H9 (cell line): ENCODE results near the gene FHOD3. TPM values are rescaled to one million over a fixed set of nuclear protein-coding genes. Genes with fewer than 3 reads are reported as not detected.
"Not testable (repeated sequence)": the region's sequence is repeated elsewhere in the genome, so short reads cannot be mapped to it uniquely, and the experiment has no call there.

ENCODE experiments used
- DNase-seq: peaks from one replicate; pipeline ENCODE4 v3.0.0-alpha.2; 2017
- H2AFZ ChIP-seq: one replicate; pipeline ENCODE4 v1.6.1; 2013; ENCODE audit warnings: mild to moderate bottlenecking, low read length, control low read depth, moderate library complexity
- H2AK5ac ChIP-seq: 2 replicates; pipeline ENCODE4 v1.6.1; 2013; ENCODE audit warnings: low read length, control low read depth, mixed read lengths; ENCODE audit not compliant: insufficient read length
- H2BK120ac ChIP-seq: one replicate; pipeline ENCODE4 v1.6.1; 2013; ENCODE audit warnings: low read depth, mild to moderate bottlenecking, low read length, control low read depth, inconsistent platforms; ENCODE audit not compliant: poor library complexity, severe bottlenecking
- H2BK12ac ChIP-seq: 2 replicates; pipeline ENCODE4 v1.6.1; 2013; ENCODE audit warnings: low read length, control low read depth, mixed read lengths, low read depth; ENCODE audit not compliant: insufficient read length
- H2BK15ac ChIP-seq: 2 replicates; pipeline ENCODE4 v1.6.1; 2013; ENCODE audit warnings: low read depth, low read length, control low read depth
- H2BK20ac ChIP-seq: one replicate; pipeline ENCODE4 v1.6.1; 2013; ENCODE audit warnings: low read depth, mild to moderate bottlenecking, low read length, control low read depth, inconsistent platforms; ENCODE audit not compliant: poor library complexity, severe bottlenecking
- H2BK5ac ChIP-seq: 2 replicates; pipeline ENCODE4 v1.6.1; 2013; ENCODE audit warnings: low read length, control low read depth, mixed read lengths; ENCODE audit not compliant: insufficient read length
- H3K14ac ChIP-seq: 2 replicates; pipeline ENCODE4 v1.6.1; 2013; ENCODE audit warnings: low read length, control low read depth; ENCODE audit not compliant: insufficient read depth
- H3K18ac ChIP-seq: 2 replicates; pipeline ENCODE4 v1.6.1; 2013; ENCODE audit warnings: low read depth, mild to moderate bottlenecking, mixed read lengths, low read length, control low read depth; ENCODE audit not compliant: insufficient read length
- H3K23ac ChIP-seq: 2 replicates; pipeline ENCODE4 v1.6.1; 2013; ENCODE audit warnings: low read length, control low read depth, mixed read lengths, low read depth; ENCODE audit not compliant: insufficient read length
- H3K23me2 ChIP-seq: 2 replicates; pipeline ENCODE4 v1.6.1; 2013; ENCODE audit warnings: low read depth, mild to moderate bottlenecking, mixed read lengths, low read length, control low read depth; ENCODE audit not compliant: insufficient read length, poor library complexity, severe bottlenecking
- H3K27ac ChIP-seq: 2 replicates; pipeline ENCODE4 v1.5.1; 2013; ENCODE audit warnings: low read length, control low read depth, mixed read lengths, low read depth; ENCODE audit not compliant: insufficient read length
- H3K27me3 ChIP-seq: 2 replicates; pipeline ENCODE4 v1.6.1; 2013; ENCODE audit warnings: low read length, control low read depth, inconsistent platforms; ENCODE audit not compliant: insufficient read depth
- H3K4ac ChIP-seq: 2 replicates; pipeline ENCODE4 v1.6.1; 2013; ENCODE audit warnings: low read depth, mild to moderate bottlenecking, control low read depth, inconsistent platforms, low read length, moderate library complexity
- H3K4me1 ChIP-seq: 2 replicates; pipeline ENCODE4 v1.6.1; 2013; ENCODE audit warnings: low read length, control low read depth, inconsistent platforms; ENCODE audit not compliant: insufficient read depth
- H3K4me2 ChIP-seq: 2 replicates; pipeline ENCODE4 v1.6.1; 2013; ENCODE audit warnings: low read length, control low read depth, mixed read lengths; ENCODE audit not compliant: insufficient read length, insufficient read depth
- H3K56ac ChIP-seq: 2 replicates; pipeline ENCODE4 v1.6.1; 2013; ENCODE audit warnings: low read depth, mild to moderate bottlenecking, mixed read lengths, low read length, control low read depth; ENCODE audit not compliant: insufficient read length
- H3K79me1 ChIP-seq: 2 replicates; pipeline ENCODE4 v1.6.1; 2013; ENCODE audit warnings: low read depth, mild to moderate bottlenecking, moderate library complexity, low read length, control low read depth, inconsistent platforms; ENCODE audit not compliant: insufficient read depth, poor library complexity, severe bottlenecking
- H3K79me2 ChIP-seq: 2 replicates; pipeline ENCODE4 v1.6.1; 2013; ENCODE audit warnings: low read length, control low read depth, inconsistent platforms; ENCODE audit not compliant: insufficient read depth
- H3K9ac ChIP-seq: 2 replicates; pipeline ENCODE4 v1.6.1; 2013; ENCODE audit warnings: low read length, control low read depth, mixed read lengths; ENCODE audit not compliant: insufficient read length; ENCODE audit errors: extremely low read depth
- H3K9me3 ChIP-seq: one replicate; pipeline ENCODE4 v1.6.1; 2013; ENCODE audit warnings: low read depth, low read length, inconsistent platforms; ENCODE audit not compliant: control insufficient read depth
- H3T11ph ChIP-seq: one replicate; pipeline ENCODE4 v1.6.1; 2013; ENCODE audit warnings: mild to moderate bottlenecking, low read length, control low read depth, inconsistent platforms
- H4K20me1 ChIP-seq: one replicate; pipeline ENCODE4 v1.6.1; 2013; ENCODE audit not compliant: control insufficient read depth, insufficient read length, insufficient read depth
- H4K5ac ChIP-seq: 2 replicates; pipeline ENCODE4 v1.6.1; 2013; ENCODE audit warnings: low read depth, mild to moderate bottlenecking, mixed read lengths, low read length, control low read depth; ENCODE audit not compliant: insufficient read length
- H4K8ac ChIP-seq: replicated peaks from 2 replicates; pipeline ENCODE4 v1.6.1; 2013; ENCODE audit warnings: low read length, control low read depth, mixed read lengths, low read depth; ENCODE audit not compliant: insufficient read length
- H4K91ac ChIP-seq: 2 replicates; pipeline ENCODE4 v1.6.1; 2013; ENCODE audit warnings: low read depth, mild to moderate bottlenecking, moderate library complexity, mixed read lengths, low read length, control low read depth; ENCODE audit not compliant: insufficient read length
- H3K27ac Mint-ChIP-seq, 3 experiments: 2 replicates in 2 of 3; 3 replicates in 1 of 3; pipeline ENCODE4 v1.8.0; 2020 to 2021; ENCODE audit warnings: mixed read lengths in 3 of 3, mild to moderate bottlenecking in 1 of 3, moderate library complexity in 1 of 3
- H3K27me3 Mint-ChIP-seq: 2 replicates; pipeline ENCODE4 v1.8.0; 2021; ENCODE audit warnings: low read depth, mild to moderate bottlenecking, moderate library complexity, mixed read lengths
- H3K36me3 Mint-ChIP-seq, 3 experiments: 2 replicates in 2 of 3; 3 replicates in 1 of 3; pipeline ENCODE4 v1.8.0; 2020 to 2021; ENCODE audit warnings: low read depth in 3 of 3, mixed read lengths in 3 of 3; ENCODE audit not compliant: insufficient read depth in 1 of 3
- H3K4me1 Mint-ChIP-seq, 2 experiments: 2 replicates each; pipeline ENCODE4 v1.8.0; 2020; ENCODE audit warnings: mixed read lengths in 2 of 2
- H3K4me3 Mint-ChIP-seq, 2 experiments: 2 replicates in 1 of 2; 3 replicates in 1 of 2; pipeline ENCODE4 v1.8.0; 2020 to 2021; ENCODE audit warnings: mild to moderate bottlenecking in 2 of 2, mixed read lengths in 2 of 2, moderate library complexity in 1 of 2
- H3K9me3 Mint-ChIP-seq, 2 experiments: 2 replicates in 1 of 2; 3 replicates in 1 of 2; pipeline ENCODE4 v1.8.0; 2020; ENCODE audit warnings: mild to moderate bottlenecking in 2 of 2, mixed read lengths in 2 of 2, moderate library complexity in 1 of 2
- WGBS: extraction: QIAGEN DNeasy Blood & Tissue Kit; methylation state at CpG from one replicate; pipeline ENCODE4 v1.1.7; 2013; ENCODE audit warnings: missing lambda C conversion rate, low lambda C conversion rate, mixed read lengths; ENCODE audit not compliant: insufficient read length; ENCODE audit errors: extremely low coverage; 5-methylcytosine and 5-hydroxymethylcytosine counted together
- total RNA-seq: library from RNA; stranded (reverse); gene quantifications from 2 replicates; pipeline ENCODE4 v1.2.1, GENCODE V29; 2021
- TF ChIP-seq, protein P1 (sequence below): fragments of 200-600 bp; sonication (generic); conservative IDR thresholded peaks from 3 replicates; pipeline ENCODE4 v1.8.0; 2021; ENCODE audit warnings: antibody characterized with exemption, mild to moderate bottlenecking

FHOD3 gene
- total RNA-seq, 1 experiment from 2014 or later = 8.0 TPM

- no CpG with 5 or more reads among the region's 1 CpG for WGBS
- H3K56ac ChIP-seq = no peak overlapping the region
- H3K18ac ChIP-seq = no peak overlapping the region
- no peak overlapping the region for H3K14ac ChIP-seq
- Mint-ChIP-seq H3K36me3 (no peaks in the 10 kb centered on the region; a peak in 1 of 7 replicates), H3K4me1 (peaks cover 53 to 57% of the 10 kb centered on the region in 2 experiments), H3K27me3 (no peaks in the 10 kb centered on the region), H3K9me3 (no peaks in the 10 kb centered on the region), H3K4me3 (no peak overlapping the region), H3K27ac (peak overlapping the region in 1 of 3 experiments; percentile 22; a peak in 1 of 7 replicates)
- no peak overlapping the region for H2BK120ac ChIP-seq
- H4K8ac ChIP-seq = no peak overlapping the region
- no peaks in the 10 kb centered on the region for H3K23me2 ChIP-seq
- peaks cover 16% of the 10 kb centered on the region for H3K4me1 ChIP-seq
- H4K91ac ChIP-seq = no peak overlapping the region
- H3K23ac ChIP-seq = no peak overlapping the region
- H3K79me2 ChIP-seq = no peaks in the 10 kb centered on the region
- TF ChIP-seq, protein P1, sequence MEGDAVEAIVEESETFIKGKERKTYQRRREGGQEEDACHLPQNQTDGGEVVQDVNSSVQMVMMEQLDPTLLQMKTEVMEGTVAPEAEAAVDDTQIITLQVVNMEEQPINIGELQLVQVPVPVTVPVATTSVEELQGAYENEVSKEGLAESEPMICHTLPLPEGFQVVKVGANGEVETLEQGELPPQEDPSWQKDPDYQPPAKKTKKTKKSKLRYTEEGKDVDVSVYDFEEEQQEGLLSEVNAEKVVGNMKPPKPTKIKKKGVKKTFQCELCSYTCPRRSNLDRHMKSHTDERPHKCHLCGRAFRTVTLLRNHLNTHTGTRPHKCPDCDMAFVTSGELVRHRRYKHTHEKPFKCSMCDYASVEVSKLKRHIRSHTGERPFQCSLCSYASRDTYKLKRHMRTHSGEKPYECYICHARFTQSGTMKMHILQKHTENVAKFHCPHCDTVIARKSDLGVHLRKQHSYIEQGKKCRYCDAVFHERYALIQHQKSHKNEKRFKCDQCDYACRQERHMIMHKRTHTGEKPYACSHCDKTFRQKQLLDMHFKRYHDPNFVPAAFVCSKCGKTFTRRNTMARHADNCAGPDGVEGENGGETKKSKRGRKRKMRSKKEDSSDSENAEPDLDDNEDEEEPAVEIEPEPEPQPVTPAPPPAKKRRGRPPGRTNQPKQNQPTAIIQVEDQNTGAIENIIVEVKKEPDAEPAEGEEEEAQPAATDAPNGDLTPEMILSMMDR = no peak
- no peak overlapping the region for H2BK15ac ChIP-seq
- H2AK5ac ChIP-seq = no peak overlapping the region
- H3K27ac ChIP-seq = no peak overlapping the region
- no peak overlapping the region for H3K9ac ChIP-seq
- H4K20me1 ChIP-seq = no peaks in the 10 kb centered on the region
- H2BK5ac ChIP-seq = no peak overlapping the region
- no peak overlapping the region for H3K4me2 ChIP-seq
- no peak overlapping the region for H2BK20ac ChIP-seq
- no peaks in the 10 kb centered on the region for H3K27me3 ChIP-seq
- no peak overlapping the region for H4K5ac ChIP-seq
- no peaks in the 10 kb centered on the region for H3K79me1 ChIP-seq
- no peak overlapping the region for H2BK12ac ChIP-seq
- no peak overlapping the region for H3K4ac ChIP-seq
- H2AFZ ChIP-seq = no peak overlapping the region
- no peak overlapping the region for H3T11ph ChIP-seq
- no peak for DNase-seq
- no peaks in the 10 kb centered on the region for H3K9me3 ChIP-seq
These were observed 164.1 kb downstream of the FHOD3 start for GRCh38 chr18:36461551-36461987.

DNA sequence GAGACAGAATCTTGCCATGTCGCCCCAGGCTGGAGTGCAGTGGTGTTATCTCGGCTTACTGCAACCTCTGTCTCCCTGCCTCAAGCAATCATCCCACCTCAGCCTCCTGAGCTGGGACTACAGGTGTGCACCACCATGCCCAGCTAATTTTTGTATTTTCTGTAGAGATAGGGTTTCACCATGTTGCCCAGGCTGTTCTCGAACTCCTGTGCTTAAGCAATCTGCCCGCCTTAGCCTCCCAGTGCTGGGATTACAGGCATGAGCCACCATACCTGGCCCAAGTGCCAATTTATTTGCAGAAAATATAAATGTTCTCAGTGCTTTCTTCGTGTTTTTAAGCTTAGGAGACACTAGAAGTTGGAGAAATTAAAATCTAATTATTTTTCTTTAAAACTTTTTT lies 166.0 kb downstream of the FHOD3 start:
- no CpG with 5 or more reads among the region's 5 CpGs for WGBS
- peaks cover 16% of the 10 kb centered on the region for H3K4me1 ChIP-seq
- H3K27ac Mint-ChIP-seq, H3K4ac ChIP-seq, H2AFZ ChIP-seq, H2BK15ac ChIP-seq, H3K18ac ChIP-seq, H3K4me2 ChIP-seq, H3K79me1 ChIP-seq, H3K27me3 ChIP-seq, H3K23ac ChIP-seq, H2BK120ac ChIP-seq, H3K14ac ChIP-seq, H3K27ac ChIP-seq, H3K56ac ChIP-seq, H3K4me3 Mint-ChIP-seq, H3K36me3 Mint-ChIP-seq, H3K9me3 ChIP-seq, H2AK5ac ChIP-seq, H2BK12ac ChIP-seq, H4K91ac ChIP-seq, H3K23me2 ChIP-seq, H3K9ac ChIP-seq, H3K27me3 Mint-ChIP-seq, H2BK20ac ChIP-seq, H3T11ph ChIP-seq, H3K9me3 Mint-ChIP-seq, H4K20me1 ChIP-seq, DNase-seq, H3K79me2 ChIP-seq, H4K5ac ChIP-seq, H2BK5ac ChIP-seq, H4K8ac ChIP-seq: not testable (repeated sequence)
- H3K4me1 Mint-ChIP-seq = peaks cover 66 to 75% of the 10 kb centered on the region in 2 experiments
